NCI-H2227 (cell line): ENCODE results near the gene DNAH6.
"Not testable (repeated sequence)": the region's sequence is repeated elsewhere in the genome, so short reads cannot be mapped to it uniquely, and the experiment has no call there.

Experiments
- DNase-seq: peaks from one replicate; lab custom pipeline; 2025; ENCODE audit not compliant: unreplicated experiment; lab: John Stamatoyannopoulos, UW

The DNAH6 gene

DNA sequence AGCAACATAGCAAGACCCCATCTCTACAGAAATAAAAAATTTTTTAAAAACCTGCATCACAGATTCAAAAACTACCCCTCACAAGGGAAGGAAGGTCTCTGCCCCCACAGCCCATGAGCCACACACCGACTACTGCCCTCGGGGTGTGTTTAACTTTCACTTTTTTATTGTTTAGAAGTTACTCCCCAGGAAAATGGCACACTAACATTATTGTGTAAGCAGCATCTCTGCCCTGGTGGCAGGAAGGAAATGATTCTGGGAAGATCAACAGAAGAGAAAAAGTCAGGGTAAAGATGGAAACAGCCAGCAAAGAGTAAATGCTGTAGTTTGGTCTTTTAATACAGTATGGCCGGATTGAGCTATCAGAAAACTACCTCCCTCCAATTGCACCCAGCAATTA lies 342.6 kb downstream of the DNAH6 start:
- no peak for DNase-seq

DNA sequence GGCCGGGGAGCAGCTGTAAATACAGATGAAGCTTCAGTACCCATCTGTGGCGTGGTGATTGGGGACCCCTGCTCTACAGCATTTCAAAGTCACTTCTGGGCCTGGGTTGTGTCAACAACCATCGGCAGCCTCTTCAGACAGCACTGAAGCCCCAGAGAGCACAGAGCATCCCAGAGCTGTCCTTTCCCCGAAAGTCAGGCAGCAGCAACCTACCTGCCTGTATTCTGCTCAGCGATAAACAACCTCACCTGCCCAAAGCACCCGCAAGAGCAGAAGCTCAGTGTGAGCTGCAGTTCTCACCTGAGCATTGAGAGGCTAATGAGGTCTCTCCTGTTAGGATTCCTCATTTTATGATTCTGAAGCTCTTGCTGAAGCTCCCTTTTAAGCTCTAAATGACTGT lies 345.2 kb downstream of the DNAH6 start:
- DNase-seq = no peak

DNA sequence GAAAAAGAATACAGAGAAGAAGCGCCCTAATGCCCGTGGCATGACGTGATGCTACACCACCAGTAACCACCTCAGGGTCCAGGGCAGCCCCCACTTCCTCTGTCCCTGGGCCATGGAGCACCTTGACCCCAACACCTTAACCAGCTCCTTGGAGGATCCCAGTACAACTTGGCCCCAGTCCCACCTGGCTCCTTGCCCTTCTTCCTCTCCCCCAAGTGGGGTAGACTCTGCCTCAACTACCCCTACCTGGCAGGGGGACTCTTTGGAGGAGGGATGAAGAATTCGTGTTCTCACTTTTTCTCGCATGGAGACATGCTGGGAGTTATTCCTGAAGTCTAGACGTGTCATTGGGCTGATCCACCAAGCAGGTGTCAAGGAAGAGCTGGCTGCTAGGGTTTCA lies 345.7 kb downstream of the DNAH6 start:
- no peak for DNase-seq

DNA sequence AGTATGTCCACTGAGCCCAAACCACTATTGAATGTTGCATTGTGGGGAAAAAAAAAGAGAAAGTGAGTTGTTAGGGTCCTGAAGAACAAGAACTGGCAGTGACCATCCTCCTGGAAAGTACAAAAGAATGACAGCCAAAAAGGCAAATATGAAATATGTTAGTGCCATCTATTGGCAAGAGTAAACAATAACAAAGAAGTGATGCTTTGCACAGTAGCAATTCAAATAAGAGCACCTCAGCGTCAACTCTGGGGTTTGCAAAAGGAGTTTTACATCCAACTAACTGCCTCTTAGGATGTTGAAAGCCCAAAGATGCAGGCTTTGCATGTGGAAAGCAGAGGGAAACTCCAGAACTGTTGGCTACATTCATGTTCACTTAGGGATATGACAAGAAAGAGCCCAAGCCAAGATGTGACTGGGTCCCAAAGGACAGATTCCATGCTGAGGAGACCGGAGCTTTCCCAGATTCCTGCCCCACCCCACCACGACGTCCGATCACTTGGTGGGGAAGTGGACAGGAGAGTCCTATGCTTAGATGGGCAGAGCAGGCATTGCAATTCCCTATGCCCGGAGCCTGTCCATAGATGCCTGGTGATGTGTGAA lies 349.0 kb downstream of the DNAH6 start:
- DNase-seq = peak; percentile 37

DNA sequence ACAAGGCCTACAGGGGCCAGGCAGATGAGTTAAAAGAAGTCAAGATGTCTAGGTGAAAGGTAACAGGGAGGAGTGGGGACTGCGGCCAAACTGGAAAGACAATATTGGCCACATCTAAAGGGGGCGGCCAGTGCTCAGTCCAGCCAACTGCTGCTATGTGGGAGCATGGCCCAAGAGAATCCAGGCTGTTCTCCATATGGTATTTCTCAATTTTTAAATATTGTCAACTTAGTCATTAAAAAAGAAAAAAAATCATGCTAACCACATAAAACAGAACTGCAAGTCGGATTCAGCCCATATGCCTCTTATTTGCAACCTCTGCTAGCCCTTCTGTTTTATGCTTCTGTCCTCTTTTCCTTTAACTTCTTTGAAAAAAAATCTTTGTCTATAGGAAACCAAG lies 349.8 kb downstream of the DNAH6 start:
- no peak for DNase-seq

DNA sequence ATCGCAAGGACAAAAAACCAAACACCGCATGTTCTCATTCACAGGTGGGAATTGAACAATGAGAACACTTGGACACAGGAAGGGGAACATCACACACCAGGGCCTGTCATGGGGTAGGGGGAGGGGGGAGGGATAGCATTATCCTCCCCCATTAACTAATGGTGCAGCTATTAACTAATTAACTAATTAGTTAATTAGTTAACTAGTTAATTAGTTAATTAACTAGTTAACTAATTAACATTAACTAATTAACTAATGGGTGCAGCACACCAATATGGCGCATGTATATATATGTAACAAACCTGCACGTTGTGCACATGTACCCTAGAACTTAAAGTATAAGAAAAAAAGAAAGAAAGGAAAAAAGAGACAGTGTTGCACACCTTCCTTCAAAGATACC lies 352.0 kb downstream of the DNAH6 start:
- DNase-seq = not testable (repeated sequence)
